ENCODE measurements around the gene HESX1. TPM values are rescaled to one million over a fixed set of nuclear protein-coding genes. Genes with fewer than 3 reads are reported as not detected.
A peak's percentile ranks its signal among the peaks of the same experiment; 100 is the strongest.

Gene HESX1
- not detected for polyA plus RNA-seq

- Mint-ChIP-seq H3K4me3 (no peak within 1 kb of the TSS), H3K4me1 (peaks cover 0 to 2% of the 10 kb centered on the region in 2 donors)
These were observed at the start of gene HESX1 for GRCh38 chr3:57199895-57200297. Gene HESX1, minus strand, starts transcription at chr3:57199978. Its CDS starts 60 bp downstream, at chr3:57199918.

GRCh38 chr3:57244946-57245345 is 45.2 kb upstream of the HESX1 start:
- H3K36me3 Mint-ChIP-seq = peaks cover 38 to 48% (median 44%) of the 10 kb centered on the region in 3 donors
- no peaks in the 10 kb centered on the region for H3K9me3 Mint-ChIP-seq
- H3K4me1 Mint-ChIP-seq = no peaks in the 10 kb centered on the region
- H3K4me3 Mint-ChIP-seq = no peak overlapping the region
- no peak for DNase-seq
- peaks cover 0 to 2% (median 0%) of the 10 kb centered on the region in 3 donors for H3K27me3 Mint-ChIP-seq (ENCODE audit: low read depth in 3 of 3)
- H3K27ac Mint-ChIP-seq = peak overlapping the region in 2 of 6 donors; percentile 9 to 19

More at GRCh38 chr3:57199895-57200297, at the start of gene HESX1:
- no peak within 1 kb of the TSS for H3K27ac Mint-ChIP-seq
- H3K36me3 Mint-ChIP-seq = no peaks in the 10 kb centered on the region
- H3K27me3 Mint-ChIP-seq (ENCODE audit: low read depth in 3 of 3) = peaks cover 2 to 8% (median 2%) of the 10 kb centered on the region in 3 donors
- H3K9me3 Mint-ChIP-seq = no peaks in the 10 kb centered on the region
- DNase-seq = no peak

- Mint-ChIP-seq H3K4me1 (peaks cover 14 to 24% of the 10 kb centered on the region in 2 donors), H3K27ac (peak overlapping the region in 3 of 6 donors; percentile 6 to 34 (median 13)), H3K9me3 (no peaks in the 10 kb centered on the region), H3K4me3 (no peak overlapping the region), H3K27me3 (ENCODE audit: low read depth in 3 of 3) (no peaks in the 10 kb centered on the region), H3K36me3 (peaks cover 10 to 20% (median 13%) of the 10 kb centered on the region in 3 donors)
- no peak for DNase-seq
These were observed 35.1 kb upstream of the HESX1 start for GRCh38 chr3:57234613-57235575.

GRCh38 chr3:57233799-57234198 is 34.0 kb upstream of the HESX1 start:
- Mint-ChIP-seq H3K9me3 (no peaks in the 10 kb centered on the region), H3K27ac (no peak overlapping the region), H3K4me3 (no peak overlapping the region), H3K27me3 (ENCODE audit: low read depth in 3 of 3) (peaks cover 0 to 1% (median 0%) of the 10 kb centered on the region in 3 donors), H3K36me3 (peaks cover 2 to 10% (median 7%) of the 10 kb centered on the region in 3 donors), H3K4me1 (peaks cover 24 to 34% of the 10 kb centered on the region in 2 donors)
- DNase-seq = no peak

- Mint-ChIP-seq H3K4me1 (peaks cover 27 to 44% of the 10 kb centered on the region in 2 donors), H3K27me3 (ENCODE audit: low read depth in 3 of 3) (peaks cover 0 to 5% (median 4%) of the 10 kb centered on the region in 3 donors), H3K36me3 (no peaks in the 10 kb centered on the region), H3K27ac (peak overlapping the region in 1 of 6 donors; percentile 30), H3K4me3 (peak overlapping the region in 3 of 5 donors; percentile 9 to 49 (median 35)), H3K9me3 (no peaks in the 10 kb centered on the region)
- DNase-seq = no peak
These were observed 30.2 kb upstream of the HESX1 start for GRCh38 chr3:57230006-57230405.

- peak; percentile 34 to 59 (median 44) for DNase-seq
- H3K27me3 Mint-ChIP-seq (ENCODE audit: low read depth in 3 of 3) = peaks cover 0 to 5% (median 4%) of the 10 kb centered on the region in 3 donors
- peak overlapping the region; percentile 77 to 91 (median 85) for H3K27ac Mint-ChIP-seq
- H3K9me3 Mint-ChIP-seq = no peaks in the 10 kb centered on the region
- H3K4me1 Mint-ChIP-seq = peaks cover 21 to 35% of the 10 kb centered on the region in 2 donors
- peak overlapping the region; percentile 87 to 96 (median 89) for H3K4me3 Mint-ChIP-seq
- no peaks in the 10 kb centered on the region for H3K36me3 Mint-ChIP-seq
These were observed 28.4 kb upstream of the HESX1 start for GRCh38 chr3:57227930-57228751.

GRCh38 chr3:57227204-57227929 is 27.6 kb upstream of the HESX1 start, which contains the start of gene APPL1:
Gene APPL1, plus strand, starts transcription at chr3:57227729. Its CDS starts 155 bp downstream, at chr3:57227884.
- Mint-ChIP-seq H3K4me1 (peaks cover 21 to 33% of the 10 kb centered on the region in 2 donors), H3K27me3 (ENCODE audit: low read depth in 3 of 3) (peaks cover 0 to 5% (median 4%) of the 10 kb centered on the region in 3 donors), H3K36me3 (no peaks in the 10 kb centered on the region), H3K27ac (peak within 1 kb of the TSS; percentile 77 to 92 (median 85)), H3K9me3 (no peaks in the 10 kb centered on the region), H3K4me3 (peak within 1 kb of the TSS; percentile 88 to 96 (median 94))
- DNase-seq = peak; percentile 90 to 91 (median 91)

- H3K4me1 Mint-ChIP-seq = peaks cover 21 to 33% of the 10 kb centered on the region in 2 donors
- H3K4me3 Mint-ChIP-seq = peak overlapping the region; percentile 14 to 68 (median 34)
- H3K9me3 Mint-ChIP-seq = no peaks in the 10 kb centered on the region
- H3K27me3 Mint-ChIP-seq (ENCODE audit: low read depth in 3 of 3) = peaks cover 0 to 5% (median 4%) of the 10 kb centered on the region in 3 donors
- no peaks in the 10 kb centered on the region for H3K36me3 Mint-ChIP-seq
- DNase-seq = no peak
- peak overlapping the region in 4 of 6 donors; percentile 1 to 58 (median 33) for H3K27ac Mint-ChIP-seq
These were observed 26.4 kb upstream of the HESX1 start for GRCh38 chr3:57226176-57226575.

GRCh38 chr3:57224856-57225255 is 25.1 kb upstream of the HESX1 start:
- no peaks in the 10 kb centered on the region for H3K9me3 Mint-ChIP-seq
- H3K36me3 Mint-ChIP-seq = no peaks in the 10 kb centered on the region
- H3K27ac Mint-ChIP-seq = no peak overlapping the region
- H3K27me3 Mint-ChIP-seq (ENCODE audit: low read depth in 3 of 3) = peaks cover 0 to 5% (median 4%) of the 10 kb centered on the region in 3 donors
- DNase-seq = no peak
- H3K4me3 Mint-ChIP-seq = no peak overlapping the region
- peaks cover 20 to 26% of the 10 kb centered on the region in 2 donors for H3K4me1 Mint-ChIP-seq

GRCh38 chr3:57221883-57222282 is 22.1 kb upstream of the HESX1 start:
- Mint-ChIP-seq H3K9me3 (no peaks in the 10 kb centered on the region), H3K4me3 (no peak overlapping the region), H3K27ac (no peak overlapping the region), H3K36me3 (no peaks in the 10 kb centered on the region), H3K4me1 (peaks cover 2 to 4% of the 10 kb centered on the region in 2 donors), H3K27me3 (ENCODE audit: low read depth in 3 of 3) (peaks cover 0 to 2% (median 2%) of the 10 kb centered on the region in 3 donors)
- DNase-seq = no peak

- Mint-ChIP-seq H3K27me3 (ENCODE audit: low read depth in 3 of 3) (peaks cover 0 to under 1% (median 0%) of the 10 kb centered on the region in 3 donors), H3K36me3 (no peaks in the 10 kb centered on the region), H3K9me3 (no peaks in the 10 kb centered on the region), H3K4me3 (no peak overlapping the region), H3K4me1 (no peaks in the 10 kb centered on the region), H3K27ac (no peak overlapping the region)
- DNase-seq = no peak
These were observed 6.6 kb upstream of the HESX1 start for GRCh38 chr3:57206423-57206822.

GRCh38 chr3:57194641-57195040 is 5.1 kb downstream of the HESX1 start:
- DNase-seq = no peak
- Mint-ChIP-seq H3K27ac (no peak overlapping the region), H3K36me3 (peaks cover 0 to 4% (median 0%) of the 10 kb centered on the region in 3 donors), H3K27me3 (ENCODE audit: low read depth in 3 of 3) (peaks cover 1 to 14% (median 2%) of the 10 kb centered on the region in 3 donors), H3K4me3 (no peak overlapping the region), H3K4me1 (peaks cover 0 to 2% of the 10 kb centered on the region in 2 donors), H3K9me3 (no peaks in the 10 kb centered on the region)

- Mint-ChIP-seq H3K36me3 (peaks cover 0 to 4% (median 0%) of the 10 kb centered on the region in 3 donors), H3K4me3 (no peak overlapping the region), H3K27ac (no peak overlapping the region), H3K4me1 (peaks cover 0 to under 1% of the 10 kb centered on the region in 2 donors), H3K27me3 (ENCODE audit: low read depth in 3 of 3) (peaks cover 1 to 12% (median 3%) of the 10 kb centered on the region in 3 donors), H3K9me3 (no peaks in the 10 kb centered on the region)
- no peak for DNase-seq
These were observed 7.8 kb downstream of the HESX1 start for GRCh38 chr3:57192028-57192427.
